WTC11 (cell line): ENCODE data around the gene JAKMIP1. TPM values are rescaled to one million over a fixed set of nuclear protein-coding genes. Genes with fewer than 3 reads are reported as not detected.

Experiments
- ATAC-seq: fragments of 200-7000 bp; cut with Tn5 transposase; 2 replicates; pipeline ENCODE4 v1.10.0; 2021; ENCODE audit warnings: mild to moderate bottlenecking, moderate library complexity
- CTCF ChIA-PET: fragments of 300-600 bp; sonication (Branson Sonifier 250); formaldehyde crosslinking; loops from one replicate; lab custom pipeline; 2021; ENCODE audit warnings: antibody characterized with exemption; lab: Charles Lee
- POLR2A ChIA-PET: fragments of 350-600 bp; sonication (Branson Sonifier 250); formaldehyde crosslinking; loops from one replicate; lab custom pipeline; 2021; ENCODE audit warnings: antibody characterized with exemption; lab: Charles Lee
- DNase-seq: peaks from one replicate; pipeline ENCODE4 v3.0.0; 2021; ENCODE audit warnings: low spot score
- H3K27ac Mint-ChIP-seq: 2 replicates; pipeline ENCODE4 v1.8.0; 2021; ENCODE audit warnings: mixed read lengths
- H3K27me3 Mint-ChIP-seq: 2 replicates; pipeline ENCODE4 v1.8.0; 2021; ENCODE audit warnings: low read depth, mild to moderate bottlenecking, moderate library complexity, mixed read lengths
- H3K36me3 Mint-ChIP-seq: 2 replicates; pipeline ENCODE4 v1.8.0; 2021; ENCODE audit warnings: mixed read lengths
- H3K4me1 Mint-ChIP-seq: 2 replicates; pipeline ENCODE4 v1.8.0; 2022; ENCODE audit warnings: mixed read lengths
- H3K4me3 Mint-ChIP-seq: 2 replicates; pipeline ENCODE4 v1.8.0; 2021; ENCODE audit warnings: mild to moderate bottlenecking, moderate library complexity, mixed read lengths
- H3K9me3 Mint-ChIP-seq: 2 replicates; pipeline ENCODE4 v1.8.0; 2021; ENCODE audit warnings: mixed read lengths
- CREB1 ChIP-seq: sonication (generic); formaldehyde crosslinking; IDR thresholded peaks from 2 replicates; pipeline ENCODE4 v1.8.0; 2023; ENCODE audit warnings: mild to moderate bottlenecking, missing genetic modification reagents
- EMX1 ChIP-seq: fragments of 250-450 bp; sonication (Bioruptor Pico); IDR thresholded peaks from 2 replicates; pipeline ENCODE4 v1.8.0; 2021; ENCODE audit warnings: mild to moderate bottlenecking
- FOXJ3 ChIP-seq: sonication (generic); formaldehyde crosslinking; IDR thresholded peaks from 2 replicates; pipeline ENCODE4 v1.9.0; 2021; ENCODE audit warnings: missing genetic modification reagents, mild to moderate bottlenecking, borderline replicate concordance
- GTF2I ChIP-seq: fragments of 250-450 bp; sonication (Bioruptor Pico); conservative IDR thresholded peaks from 2 replicates; pipeline ENCODE4 v1.4.0; 2021; ENCODE audit warnings: mild to moderate bottlenecking
- IRF2 ChIP-seq: sonication (generic); formaldehyde crosslinking; IDR thresholded peaks from 2 replicates; pipeline ENCODE4 v1.8.0; 2022; ENCODE audit warnings: low read depth, missing genetic modification reagents, borderline replicate concordance
- MYBL2 ChIP-seq: sonication (generic); formaldehyde crosslinking; IDR thresholded peaks from 2 replicates; pipeline ENCODE4 v1.8.1; 2023; ENCODE audit warnings: mild to moderate bottlenecking, moderate library complexity, missing genetic modification reagents
- NFATC4 ChIP-seq: fragments of 250-450 bp; sonication (Bioruptor Pico); IDR thresholded peaks from 2 replicates; pipeline ENCODE4 v1.9.0; 2021; ENCODE audit warnings: mild to moderate bottlenecking
- RORB ChIP-seq: fragments of 250-450 bp; sonication (Bioruptor Pico); IDR thresholded peaks from 2 replicates; pipeline ENCODE4 v1.9.0; 2021; ENCODE audit warnings: mild to moderate bottlenecking
- SP1 ChIP-seq: sonication (generic); formaldehyde crosslinking; conservative IDR thresholded peaks from 2 replicates; pipeline ENCODE4 v1.8.1; 2022; ENCODE audit warnings: missing genetic modification reagents
- ZNF219 ChIP-seq: sonication (generic); formaldehyde crosslinking; IDR thresholded peaks from 2 replicates; pipeline ENCODE4 v1.8.0; 2023; ENCODE audit warnings: missing genetic modification reagents, mild to moderate bottlenecking, borderline replicate concordance
- ZNF232 ChIP-seq: sonication (generic); formaldehyde crosslinking; IDR thresholded peaks from 2 replicates; pipeline ENCODE4 v1.8.0; 2022; ENCODE audit warnings: mild to moderate bottlenecking, missing genetic modification reagents
- ZNF317 ChIP-seq: sonication (generic); formaldehyde crosslinking; IDR thresholded peaks from 2 replicates; pipeline ENCODE4 v1.8.1; 2023; ENCODE audit warnings: low read depth, mild to moderate bottlenecking, moderate library complexity, missing genetic modification reagents, borderline replicate concordance
- ZNF423 ChIP-seq: fragments of 250-450 bp; sonication (Bioruptor Pico); IDR thresholded peaks from 2 replicates; pipeline ENCODE4 v2.1.2; 2022; ENCODE audit warnings: mild to moderate bottlenecking, moderate library complexity
- total RNA-seq: library from RNA; stranded (reverse); gene quantifications from 3 replicates; pipeline ENCODE4 v1.2.3, GENCODE V29; 2021
- TF ChIP-seq, protein P1 (sequence below): fragments of 250-450 bp; sonication (Bioruptor Pico); IDR thresholded peaks from 2 replicates; pipeline ENCODE4 v2.1.2; 2022; ENCODE audit warnings: mild to moderate bottlenecking, moderate library complexity
- TF ChIP-seq, protein P2 (sequence below): sonication (generic); formaldehyde crosslinking; IDR thresholded peaks from 2 replicates; pipeline ENCODE4 v1.8.1; 2023; ENCODE audit warnings: mild to moderate bottlenecking, missing genetic modification reagents
- TF ChIP-seq, protein P3 (sequence below): sonication (generic); formaldehyde crosslinking; IDR thresholded peaks from 2 replicates; pipeline ENCODE4 v1.8.1; 2022; ENCODE audit warnings: mild to moderate bottlenecking, missing genetic modification reagents, moderate library complexity, borderline replicate concordance
- TF ChIP-seq, protein P4 (sequence below): fragments of 250-450 bp; sonication (Bioruptor Pico); IDR thresholded peaks from 2 replicates; pipeline ENCODE4 v1.9.0; 2021; ENCODE audit warnings: mild to moderate bottlenecking, borderline replicate concordance

Gene JAKMIP1
- total RNA-seq, 1 experiment from 2014 or later = 4.0 TPM

DNA sequence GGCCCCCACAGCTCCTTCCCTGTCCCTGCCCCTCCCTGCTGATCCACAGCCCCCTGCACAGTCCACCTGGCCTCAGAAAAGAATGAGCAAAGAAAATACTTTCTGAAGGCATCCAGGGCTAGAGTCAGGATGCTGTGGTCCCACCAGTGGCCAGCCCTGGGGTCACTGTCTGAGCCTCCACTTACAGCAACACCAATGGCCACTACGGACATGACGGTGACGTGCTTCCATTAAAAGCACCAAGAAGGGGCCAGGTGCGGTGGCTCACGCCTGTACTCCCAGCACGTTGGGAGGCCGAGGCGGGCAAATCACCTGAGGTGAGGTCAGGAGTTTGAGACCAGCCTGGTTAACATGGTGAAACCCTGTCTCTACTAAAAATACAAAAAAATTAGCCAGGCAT, 4.0 kb downstream of the JAKMIP1 start:
- peaks cover 6% of the 10 kb centered on the region; the same call in 1 of the 2 replicates for H3K36me3 Mint-ChIP-seq
- H3K4me3 Mint-ChIP-seq = no peak overlapping the region
- no peak overlapping the region for H3K27ac Mint-ChIP-seq
- ChIA-PET POLR2A (no interaction called here), CTCF (interaction anchor here (0.6 to 0.7 kb wide), 2 partner anchors 86 to 1530 kb away, joined by 3 to 5 read pairs; no protein-coding TSS in a partner anchor)
- peaks cover 18% of the 10 kb centered on the region for H3K27me3 Mint-ChIP-seq
- TF ChIP-seq, protein P1, sequence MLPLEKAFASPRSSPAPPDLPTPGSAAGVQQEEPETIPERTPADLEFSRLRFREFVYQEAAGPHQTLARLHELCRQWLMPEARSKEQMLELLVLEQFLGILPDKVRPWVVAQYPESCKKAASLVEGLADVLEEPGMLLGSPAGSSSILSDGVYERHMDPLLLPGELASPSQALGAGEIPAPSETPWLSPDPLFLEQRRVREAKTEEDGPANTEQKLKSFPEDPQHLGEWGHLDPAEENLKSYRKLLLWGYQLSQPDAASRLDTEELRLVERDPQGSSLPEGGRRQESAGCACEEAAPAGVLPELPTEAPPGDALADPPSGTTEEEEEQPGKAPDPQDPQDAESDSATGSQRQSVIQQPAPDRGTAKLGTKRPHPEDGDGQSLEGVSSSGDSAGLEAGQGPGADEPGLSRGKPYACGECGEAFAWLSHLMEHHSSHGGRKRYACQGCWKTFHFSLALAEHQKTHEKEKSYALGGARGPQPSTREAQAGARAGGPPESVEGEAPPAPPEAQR (CRISPR knock-in tag) = no peak
- TF ChIP-seq FOXJ3 (CRISPR knock-in tag) = no peak
- H3K9me3 Mint-ChIP-seq = peaks cover 4% of the 10 kb centered on the region
- no peak for DNase-seq
- ATAC-seq = no peak
- peaks cover 41% of the 10 kb centered on the region for H3K4me1 Mint-ChIP-seq

DNA sequence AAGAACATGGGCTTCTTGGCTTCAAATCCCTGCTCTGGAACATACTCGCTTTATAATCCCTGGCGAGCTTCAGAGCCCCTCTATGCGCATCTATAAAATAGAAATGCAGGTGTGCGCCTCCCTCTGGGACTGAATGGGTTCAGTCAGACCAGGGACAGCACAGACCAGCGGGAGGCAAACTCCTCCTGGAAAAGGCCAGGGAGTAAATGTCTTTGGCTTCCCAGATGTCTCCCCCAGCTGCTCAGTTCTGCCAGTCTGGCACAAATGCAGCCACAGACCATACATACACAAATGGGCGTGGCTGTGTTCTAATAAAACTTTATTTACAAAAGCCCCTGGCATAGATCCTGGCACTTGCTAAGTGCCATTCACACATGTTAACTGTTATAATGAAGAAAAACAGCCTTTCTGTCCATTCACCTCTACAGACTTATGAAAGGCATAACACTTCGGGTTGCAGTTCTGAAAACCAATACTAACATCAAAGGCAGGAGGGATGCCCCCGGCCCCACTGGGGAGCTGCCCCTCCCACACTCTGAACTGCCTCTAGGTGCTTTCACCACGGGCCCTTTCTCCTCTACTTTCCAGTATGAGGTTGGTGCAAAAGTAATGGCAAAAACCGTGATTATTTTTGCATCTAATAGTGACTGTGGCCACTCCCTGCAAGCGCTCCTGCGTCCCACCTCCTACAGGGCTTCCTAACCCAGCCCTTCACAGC, 4.6 kb downstream of the JAKMIP1 start:
- DNase-seq (peak; percentile 50), ATAC-seq (no peak)
- ChIA-PET CTCF (interaction anchor here (0.6 to 0.7 kb wide), 3 partner anchors 85 to 1529 kb away, joined by 3 to 5 read pairs (median 5); no protein-coding TSS in a partner anchor), POLR2A (no interaction called here)
- Mint-ChIP-seq H3K4me1 (peaks cover 37% of the 10 kb centered on the region), H3K27ac (no peak overlapping the region), H3K36me3 (peaks cover 3% of the 10 kb centered on the region; the same call in 1 of the 2 replicates), H3K27me3 (peaks cover 13% of the 10 kb centered on the region), H3K4me3 (peak overlapping the region; percentile 44; the same call in 1 of the 2 replicates), H3K9me3 (no peaks in the 10 kb centered on the region)
- no peak for TF ChIP-seq IRF2 (CRISPR knock-in tag)
- TF ChIP-seq MYBL2 (CRISPR knock-in tag) = no peak
- no peak for TF ChIP-seq EMX1
- TF ChIP-seq SP1 (CRISPR knock-in tag) = 0 out of 2 replicates have a peak, but pooled peaks have one; percentile 34
- 0 out of 2 replicates have a peak, but pooled peaks have one; percentile 32 for TF ChIP-seq ZNF423 (CRISPR knock-in tag)
- no peak for TF ChIP-seq ZNF219 (CRISPR knock-in tag)
- no peak for TF ChIP-seq ZNF317 (CRISPR knock-in tag)
- TF ChIP-seq CREB1 (CRISPR knock-in tag) = no peak
- TF ChIP-seq, protein P2, sequence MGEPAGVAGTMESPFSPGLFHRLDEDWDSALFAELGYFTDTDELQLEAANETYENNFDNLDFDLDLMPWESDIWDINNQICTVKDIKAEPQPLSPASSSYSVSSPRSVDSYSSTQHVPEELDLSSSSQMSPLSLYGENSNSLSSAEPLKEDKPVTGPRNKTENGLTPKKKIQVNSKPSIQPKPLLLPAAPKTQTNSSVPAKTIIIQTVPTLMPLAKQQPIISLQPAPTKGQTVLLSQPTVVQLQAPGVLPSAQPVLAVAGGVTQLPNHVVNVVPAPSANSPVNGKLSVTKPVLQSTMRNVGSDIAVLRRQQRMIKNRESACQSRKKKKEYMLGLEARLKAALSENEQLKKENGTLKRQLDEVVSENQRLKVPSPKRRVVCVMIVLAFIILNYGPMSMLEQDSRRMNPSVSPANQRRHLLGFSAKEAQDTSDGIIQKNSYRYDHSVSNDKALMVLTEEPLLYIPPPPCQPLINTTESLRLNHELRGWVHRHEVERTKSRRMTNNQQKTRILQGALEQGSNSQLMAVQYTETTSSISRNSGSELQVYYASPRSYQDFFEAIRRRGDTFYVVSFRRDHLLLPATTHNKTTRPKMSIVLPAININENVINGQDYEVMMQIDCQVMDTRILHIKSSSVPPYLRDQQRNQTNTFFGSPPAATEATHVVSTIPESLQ (CRISPR knock-in tag) = no peak

DNA sequence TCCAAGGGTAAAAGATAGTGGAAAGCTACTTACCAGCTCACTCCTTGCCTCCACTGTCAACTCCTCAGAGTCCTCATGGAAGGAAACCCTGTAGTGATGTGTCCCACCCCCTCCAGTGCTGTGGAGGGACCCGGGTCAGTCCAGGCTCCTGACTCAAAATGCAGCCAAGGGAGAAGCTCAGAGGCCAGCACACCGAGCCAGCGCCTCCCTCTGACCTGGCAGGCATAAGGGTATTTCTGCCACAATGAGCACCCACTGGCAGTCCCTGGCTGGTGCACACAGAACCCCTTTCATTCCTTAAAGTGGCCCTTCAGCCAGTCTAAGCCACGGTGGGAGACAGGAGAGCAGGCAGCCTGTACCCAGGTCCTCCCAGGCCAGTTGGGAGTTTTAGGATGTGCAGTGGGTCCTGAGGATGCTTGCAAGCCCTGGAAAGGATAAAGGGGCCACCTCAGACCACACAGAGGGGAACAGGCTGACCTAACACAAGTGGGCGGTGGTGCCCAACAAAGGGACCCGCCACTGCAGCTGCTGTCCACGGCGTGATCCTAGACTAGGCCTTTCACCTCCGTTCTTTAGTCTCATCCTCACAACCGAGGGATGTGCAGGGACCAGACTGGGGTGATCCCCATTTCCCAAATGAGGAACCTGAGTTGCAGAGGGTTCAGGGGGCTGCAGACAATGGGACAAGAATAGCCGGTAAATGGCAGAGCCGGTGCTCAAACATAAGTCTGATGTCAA, 5.7 kb downstream of the JAKMIP1 start:
- peaks cover 41% of the 10 kb centered on the region for H3K4me1 Mint-ChIP-seq
- H3K27me3 Mint-ChIP-seq = peaks cover 12% of the 10 kb centered on the region
- no peak overlapping the region for H3K27ac Mint-ChIP-seq
- ChIA-PET CTCF (no interaction called here), POLR2A (no interaction called here)
- peaks cover 3% of the 10 kb centered on the region; the same call in 1 of the 2 replicates for H3K36me3 Mint-ChIP-seq
- H3K4me3 Mint-ChIP-seq = no peak overlapping the region
- DNase-seq (no peak), ATAC-seq (no peak)
- H3K9me3 Mint-ChIP-seq = no peaks in the 10 kb centered on the region
- TF ChIP-seq SP1 (CRISPR knock-in tag) (no peak), GTF2I (CRISPR knock-in tag) (no peak), ZNF232 (no peak), NFATC4 (CRISPR knock-in tag) (no peak), RORB (CRISPR knock-in tag) (no peak)
- TF ChIP-seq, protein P1 (CRISPR knock-in tag) = no peak
- TF ChIP-seq, protein P3, sequence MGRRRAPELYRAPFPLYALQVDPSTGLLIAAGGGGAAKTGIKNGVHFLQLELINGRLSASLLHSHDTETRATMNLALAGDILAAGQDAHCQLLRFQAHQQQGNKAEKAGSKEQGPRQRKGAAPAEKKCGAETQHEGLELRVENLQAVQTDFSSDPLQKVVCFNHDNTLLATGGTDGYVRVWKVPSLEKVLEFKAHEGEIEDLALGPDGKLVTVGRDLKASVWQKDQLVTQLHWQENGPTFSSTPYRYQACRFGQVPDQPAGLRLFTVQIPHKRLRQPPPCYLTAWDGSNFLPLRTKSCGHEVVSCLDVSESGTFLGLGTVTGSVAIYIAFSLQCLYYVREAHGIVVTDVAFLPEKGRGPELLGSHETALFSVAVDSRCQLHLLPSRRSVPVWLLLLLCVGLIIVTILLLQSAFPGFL (CRISPR knock-in tag) = no peak
- TF ChIP-seq, protein P4, sequence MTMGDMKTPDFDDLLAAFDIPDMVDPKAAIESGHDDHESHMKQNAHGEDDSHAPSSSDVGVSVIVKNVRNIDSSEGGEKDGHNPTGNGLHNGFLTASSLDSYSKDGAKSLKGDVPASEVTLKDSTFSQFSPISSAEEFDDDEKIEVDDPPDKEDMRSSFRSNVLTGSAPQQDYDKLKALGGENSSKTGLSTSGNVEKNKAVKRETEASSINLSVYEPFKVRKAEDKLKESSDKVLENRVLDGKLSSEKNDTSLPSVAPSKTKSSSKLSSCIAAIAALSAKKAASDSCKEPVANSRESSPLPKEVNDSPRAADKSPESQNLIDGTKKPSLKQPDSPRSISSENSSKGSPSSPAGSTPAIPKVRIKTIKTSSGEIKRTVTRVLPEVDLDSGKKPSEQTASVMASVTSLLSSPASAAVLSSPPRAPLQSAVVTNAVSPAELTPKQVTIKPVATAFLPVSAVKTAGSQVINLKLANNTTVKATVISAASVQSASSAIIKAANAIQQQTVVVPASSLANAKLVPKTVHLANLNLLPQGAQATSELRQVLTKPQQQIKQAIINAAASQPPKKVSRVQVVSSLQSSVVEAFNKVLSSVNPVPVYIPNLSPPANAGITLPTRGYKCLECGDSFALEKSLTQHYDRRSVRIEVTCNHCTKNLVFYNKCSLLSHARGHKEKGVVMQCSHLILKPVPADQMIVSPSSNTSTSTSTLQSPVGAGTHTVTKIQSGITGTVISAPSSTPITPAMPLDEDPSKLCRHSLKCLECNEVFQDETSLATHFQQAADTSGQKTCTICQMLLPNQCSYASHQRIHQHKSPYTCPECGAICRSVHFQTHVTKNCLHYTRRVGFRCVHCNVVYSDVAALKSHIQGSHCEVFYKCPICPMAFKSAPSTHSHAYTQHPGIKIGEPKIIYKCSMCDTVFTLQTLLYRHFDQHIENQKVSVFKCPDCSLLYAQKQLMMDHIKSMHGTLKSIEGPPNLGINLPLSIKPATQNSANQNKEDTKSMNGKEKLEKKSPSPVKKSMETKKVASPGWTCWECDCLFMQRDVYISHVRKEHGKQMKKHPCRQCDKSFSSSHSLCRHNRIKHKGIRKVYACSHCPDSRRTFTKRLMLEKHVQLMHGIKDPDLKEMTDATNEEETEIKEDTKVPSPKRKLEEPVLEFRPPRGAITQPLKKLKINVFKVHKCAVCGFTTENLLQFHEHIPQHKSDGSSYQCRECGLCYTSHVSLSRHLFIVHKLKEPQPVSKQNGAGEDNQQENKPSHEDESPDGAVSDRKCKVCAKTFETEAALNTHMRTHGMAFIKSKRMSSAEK = no peak
